IMR-90 (cell line): ENCODE measurements around the gene AIDA.

ENCODE experiments used
- CTCF ChIP-seq: conservative IDR thresholded peaks from 2 replicates; pipeline ENCODE4 v1.5.1; 2012; ENCODE audit warnings: mild to moderate bottlenecking, low read depth, low read length, improper control_type of control experiment
- POLR2A ChIP-seq: IDR thresholded peaks from 2 replicates; pipeline ENCODE4 v1.6.1; 2012; ENCODE audit warnings: mild to moderate bottlenecking, low read depth, low read length
- RAD21 ChIP-seq: IDR thresholded peaks from 2 replicates; pipeline ENCODE4 v1.6.1; 2012; ENCODE audit warnings: low read length, improper control_type of control experiment
- SMC3 ChIP-seq: fragments of 150-350 bp; IDR thresholded peaks from 2 replicates; pipeline ENCODE4 v1.6.1; 2016; ENCODE audit warnings: low read depth, mild to moderate bottlenecking, antibody characterized with exemption, low read length, moderate library complexity

- TF ChIP-seq RAD21 (no peak), CTCF (no peak), SMC3 (no peak), POLR2A (no peak)
Observed at GRCh38 chr1:222618880-222619596, 93.3 kb downstream of the AIDA start.
